Sigmoid colon (tissue), 3 donors: ENCODE data around the gene ABCG2.

Source experiments
- CTCF ChIP-seq, 4 experiments: fragments of 450-650 bp in 3 of 4; fragments of 200-600 bp in 1 of 4; IDR thresholded peaks; one replicate each; pipeline ENCODE4 v1.5.1; 2016 to 2019; ENCODE audit warnings: antibody characterized with exemption in 4 of 4, mild to moderate bottlenecking in 3 of 4, moderate library complexity in 2 of 4
- POLR2A ChIP-seq, 2 donors: fragments of 450-650 bp; IDR thresholded peaks; one replicate each; pipeline ENCODE4 v1.6.1; 2016; ENCODE audit warnings: antibody characterized with exemption in 2 of 2, mild to moderate bottlenecking in 2 of 2, moderate library complexity in 2 of 2

GRCh38 chr4:88062311-88062710 lies 96.1 kb downstream of the ABCG2 start:
- TF ChIP-seq CTCF (IDR thresholded peaks at IDR 0.05) (no peak), POLR2A (IDR thresholded peaks at IDR 0.05) (no peak)
